Skeletal muscle cell (primary cell): ENCODE data around the gene GPRIN2.
"Not testable (repeated sequence)": the region's sequence is repeated elsewhere in the genome, so short reads cannot be mapped to it uniquely, and the experiment has no call there.

Experiments used
- DNase-seq: peaks from one replicate; pipeline ENCODE4 v3.0.0-alpha.2; 2010; ENCODE audit warnings: low read depth
- H3K4me3 ChIP-seq: 2 replicates; pipeline ENCODE4 v1.5.1; 2011; ENCODE audit warnings: low read depth, mild to moderate bottlenecking, control low read depth, low read length, moderate library complexity

Gene GPRIN2

DNA sequence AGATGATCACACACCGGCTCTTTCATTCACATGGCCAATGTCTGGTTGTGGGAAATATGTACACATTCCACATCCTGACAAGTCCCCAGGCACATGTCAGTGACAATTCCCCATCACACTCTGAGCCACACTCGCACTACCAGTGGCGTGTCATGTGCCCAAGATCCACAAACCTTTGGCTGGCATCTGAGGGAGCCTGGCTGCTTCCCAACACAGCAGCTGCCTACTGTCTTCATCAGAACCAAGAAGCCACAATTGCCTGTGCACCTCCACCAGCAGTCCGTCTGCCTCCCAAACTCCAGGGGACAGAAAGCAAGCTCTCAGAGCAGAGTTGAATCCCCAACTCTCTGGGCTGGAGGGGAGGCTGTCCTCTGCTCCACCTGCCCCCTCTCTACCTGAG, 16.3 kb upstream of the GPRIN2 start:
- DNase-seq, H3K4me3 ChIP-seq: not testable (repeated sequence)

DNA sequence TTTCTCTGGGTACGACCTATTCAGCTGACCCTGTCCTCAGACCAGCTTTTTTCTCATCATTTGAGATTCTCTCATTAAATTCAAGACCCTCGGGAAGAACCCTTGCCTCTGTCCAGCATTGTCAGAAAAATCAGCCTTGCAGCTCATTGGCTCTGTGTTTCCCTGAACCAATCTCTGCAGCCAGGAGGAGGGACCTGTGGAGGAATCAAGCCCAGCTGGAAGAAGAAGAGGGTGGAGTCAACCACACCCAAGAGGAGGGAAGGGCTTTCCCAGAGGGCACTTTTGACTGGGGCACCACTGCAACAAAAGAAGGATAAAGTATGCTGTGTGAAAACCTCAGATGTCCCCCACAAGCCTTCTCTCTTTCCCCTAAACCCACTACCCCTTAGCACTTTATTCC, 14.2 kb upstream of the GPRIN2 start:
- not testable (repeated sequence) for DNase-seq, H3K4me3 ChIP-seq

DNA sequence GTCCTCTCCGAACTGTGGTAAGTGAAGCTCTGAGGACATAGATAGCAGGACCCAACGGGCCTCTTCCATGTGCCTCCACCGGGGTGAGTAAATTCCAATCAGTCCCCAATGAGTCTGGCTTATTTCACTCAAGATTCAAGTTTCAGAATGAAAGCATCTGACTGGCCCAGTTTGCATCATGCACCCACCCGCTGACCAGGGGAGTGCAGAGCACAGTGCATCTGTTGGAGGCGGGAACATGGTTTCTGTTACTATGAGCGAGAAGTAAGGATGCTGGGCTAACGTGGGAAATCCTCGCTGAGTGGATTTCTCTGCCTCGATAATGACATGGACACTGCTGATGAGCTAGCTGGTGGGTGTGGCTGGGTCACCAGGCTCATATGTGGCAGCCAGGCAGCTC, 10.7 kb upstream of the GPRIN2 start:
- H3K4me3 ChIP-seq, DNase-seq: not testable (repeated sequence)

DNA sequence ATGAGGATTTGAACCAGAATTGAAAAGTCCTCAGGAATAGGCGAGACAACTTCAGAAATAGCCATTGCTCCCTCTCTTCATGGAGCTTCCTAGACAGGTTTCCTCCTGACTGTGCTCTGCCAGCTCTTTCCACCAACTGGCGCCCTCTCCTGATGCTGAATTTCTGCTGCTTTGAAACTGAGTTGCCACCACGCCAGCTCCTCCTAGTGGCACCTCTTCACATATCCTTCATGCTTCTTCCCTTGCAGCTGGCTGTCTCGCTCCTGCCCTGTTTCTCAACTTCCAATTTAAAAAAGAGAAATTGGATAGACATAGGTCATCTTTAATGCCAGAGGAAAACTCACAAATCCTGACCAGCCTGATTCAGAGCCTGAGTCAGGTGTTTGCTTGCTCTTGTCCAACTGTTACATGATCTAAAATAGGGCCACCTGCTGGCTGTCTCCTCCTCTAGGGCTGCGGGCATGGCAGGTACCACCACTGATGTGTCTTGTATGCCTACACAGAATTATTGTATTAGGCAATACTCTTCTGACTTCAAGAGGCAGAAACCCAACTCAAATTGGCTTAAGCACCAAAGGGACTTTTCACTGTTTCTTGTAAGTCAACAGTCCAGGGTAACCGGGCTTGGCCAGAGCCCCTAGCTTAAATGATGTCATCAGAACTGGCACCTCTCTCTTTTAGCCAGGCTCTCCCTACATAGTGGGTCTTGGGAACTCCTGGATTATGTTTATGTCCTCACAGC, 9.3 kb upstream of the GPRIN2 start:
- DNase-seq: peak; percentile 35
- not testable (repeated sequence) for H3K4me3 ChIP-seq

DNA sequence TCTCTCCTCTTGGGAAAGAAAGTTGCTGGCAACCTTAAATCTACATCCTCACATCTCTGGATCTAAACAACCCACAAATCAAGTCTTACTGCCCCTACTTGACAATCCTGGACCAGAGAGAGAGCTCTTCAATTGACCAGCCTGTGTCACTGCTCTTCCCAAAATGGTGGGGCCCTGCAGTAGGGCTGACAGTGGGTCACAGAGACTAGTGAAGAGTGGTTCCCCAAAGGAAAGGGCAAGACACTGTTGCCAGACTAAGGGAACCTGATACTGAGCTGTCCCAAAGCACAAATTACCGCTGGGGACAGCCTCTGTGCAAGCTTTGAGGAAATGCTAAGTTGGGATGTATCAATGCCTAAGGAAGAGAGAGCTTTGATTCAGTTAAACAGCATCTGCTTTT, 4.5 kb upstream of the GPRIN2 start:
- no peak for DNase-seq
- no peak overlapping the region for H3K4me3 ChIP-seq

DNA sequence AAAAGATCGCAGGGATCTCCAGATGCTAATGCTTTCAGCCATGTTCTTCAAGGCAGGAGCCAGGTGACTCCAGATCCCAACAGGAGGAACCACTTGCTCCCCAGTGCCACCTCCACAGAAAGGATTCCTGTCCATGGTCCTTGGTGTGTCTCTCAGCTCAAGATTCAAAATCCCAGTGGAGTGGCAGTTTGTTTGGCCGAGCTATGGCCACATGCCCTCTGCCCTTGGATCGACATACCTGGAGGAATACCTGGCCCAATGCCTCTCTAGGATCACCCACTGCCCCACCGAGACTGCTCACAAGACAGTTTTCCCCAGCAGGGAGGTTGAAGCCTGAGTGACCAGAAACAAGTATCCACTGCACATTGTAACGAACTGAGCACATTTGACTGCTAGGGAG, 3.9 kb upstream of the GPRIN2 start:
- H3K4me3 ChIP-seq: no peak overlapping the region
- no peak for DNase-seq

DNA sequence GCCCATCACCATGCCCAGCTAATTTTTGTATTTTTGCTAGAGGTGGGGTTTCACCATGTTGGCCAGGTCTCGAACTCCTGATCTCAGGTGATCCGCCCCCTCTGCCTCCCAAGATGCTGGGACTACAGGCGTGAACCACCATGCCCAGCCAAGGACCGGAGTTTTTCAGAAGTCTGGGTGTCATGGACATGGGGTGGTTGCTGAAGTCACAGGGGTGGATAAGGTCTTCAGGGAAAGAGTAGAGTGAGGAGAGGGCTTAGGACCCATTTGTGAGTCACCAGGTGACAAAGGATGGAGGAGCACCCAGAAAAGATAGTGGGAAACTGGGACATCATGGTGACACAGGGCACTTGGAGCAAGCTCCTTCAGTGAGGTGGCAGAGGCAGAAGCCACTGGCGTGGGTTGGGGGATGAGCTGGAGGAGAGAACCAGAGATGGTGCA, 2.8 kb upstream of the GPRIN2 start:
- no peak overlapping the region for H3K4me3 ChIP-seq

DNA sequence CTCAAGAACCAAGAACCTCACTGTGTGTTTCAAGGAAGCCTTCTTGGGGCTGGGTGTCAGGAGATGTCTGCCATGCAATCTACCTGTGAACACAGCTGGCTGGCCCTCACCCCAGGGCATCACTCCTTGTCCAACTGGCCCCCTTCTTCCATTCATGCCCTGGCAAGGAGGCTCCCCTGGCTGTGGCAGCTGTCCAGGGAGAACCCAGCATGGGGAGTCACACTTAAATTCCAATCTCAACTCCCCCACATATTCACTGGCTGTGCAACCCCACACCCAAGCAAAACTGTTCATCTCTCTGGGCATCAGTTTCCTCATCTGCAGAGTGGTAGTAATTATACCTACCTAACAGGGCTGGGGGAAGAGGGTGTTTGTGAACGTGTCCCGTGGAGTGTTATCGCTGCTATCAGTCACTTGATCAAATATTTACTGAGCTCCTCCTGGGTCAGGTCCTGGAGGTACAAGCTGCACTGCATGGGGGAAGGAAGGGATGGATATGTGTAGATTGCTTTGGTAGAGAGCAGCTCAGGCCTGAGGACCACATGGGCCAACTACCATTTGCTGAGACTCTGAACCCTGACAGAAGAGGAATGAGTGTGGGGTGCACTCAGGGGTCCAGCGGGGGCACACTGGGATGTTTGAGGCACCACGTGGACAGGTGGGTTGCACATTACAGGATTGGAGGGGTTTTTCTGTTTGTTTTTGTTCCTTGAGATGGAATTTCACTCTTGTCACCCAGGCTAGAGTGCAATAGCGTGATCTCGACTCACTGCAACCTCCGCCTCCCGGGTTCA, 2.1 kb upstream of the GPRIN2 start:
- H3K4me3 ChIP-seq: no peak overlapping the region
- DNase-seq: no peak

More for the DNA sequence above, 2.8 kb upstream of the GPRIN2 start:
- no peak for DNase-seq

DNA sequence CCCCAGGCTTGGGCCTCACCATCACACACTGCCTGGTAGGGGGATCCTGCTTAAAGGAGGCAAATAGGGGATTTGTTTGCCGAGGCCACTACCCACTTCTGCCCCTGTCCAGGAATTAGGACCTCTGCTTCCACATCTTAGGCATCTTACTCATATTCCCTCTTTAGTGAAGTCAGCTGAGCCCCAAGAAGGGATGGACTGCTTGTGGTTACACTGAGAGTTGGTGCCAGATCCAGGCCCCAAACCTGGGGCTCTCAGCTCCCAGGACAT, 1.6 kb upstream of the GPRIN2 start:
- no peak for DNase-seq
- no peak overlapping the region for H3K4me3 ChIP-seq

DNA sequence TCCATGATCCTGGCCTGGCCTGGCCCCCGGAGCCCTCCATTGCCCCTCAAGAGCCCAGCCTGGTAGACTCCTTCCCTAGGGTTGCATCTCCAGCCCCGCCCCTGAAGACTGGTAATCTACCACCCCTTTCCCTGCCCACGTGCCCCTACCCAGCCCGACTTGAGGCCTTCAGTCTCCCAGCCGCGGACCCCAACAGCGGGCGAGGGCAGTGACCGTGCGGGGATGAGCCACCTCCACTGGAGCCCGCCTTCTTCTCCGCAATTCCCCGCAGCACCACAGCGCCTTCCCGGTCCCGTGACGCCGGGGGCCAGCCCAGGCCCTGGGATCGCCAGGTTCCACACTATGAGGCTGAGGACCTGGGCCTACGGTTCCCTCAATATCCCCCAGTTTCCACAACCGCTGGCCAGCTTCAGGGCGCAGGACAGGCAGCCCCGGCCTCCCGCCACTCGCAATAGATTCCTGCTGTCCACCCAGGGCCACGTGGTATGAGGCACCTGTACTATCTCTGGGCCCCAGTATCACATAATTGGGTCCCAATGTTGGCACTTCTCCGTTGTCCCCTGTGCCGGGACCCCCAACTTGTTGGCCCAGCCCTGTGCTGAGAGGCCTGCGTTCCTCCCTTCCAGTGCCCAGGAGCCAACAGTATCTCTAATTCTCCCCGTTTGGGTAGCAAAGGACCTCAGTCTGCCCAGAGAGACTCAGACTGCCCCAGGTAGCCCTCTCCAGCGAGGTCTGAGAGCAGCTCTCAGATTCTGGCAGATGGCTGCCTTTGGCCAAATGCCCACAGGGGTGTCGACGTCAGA, 1.1 kb upstream of the GPRIN2 start:
- DNase-seq: no peak
- H3K4me3 ChIP-seq: no peak overlapping the region

DNA sequence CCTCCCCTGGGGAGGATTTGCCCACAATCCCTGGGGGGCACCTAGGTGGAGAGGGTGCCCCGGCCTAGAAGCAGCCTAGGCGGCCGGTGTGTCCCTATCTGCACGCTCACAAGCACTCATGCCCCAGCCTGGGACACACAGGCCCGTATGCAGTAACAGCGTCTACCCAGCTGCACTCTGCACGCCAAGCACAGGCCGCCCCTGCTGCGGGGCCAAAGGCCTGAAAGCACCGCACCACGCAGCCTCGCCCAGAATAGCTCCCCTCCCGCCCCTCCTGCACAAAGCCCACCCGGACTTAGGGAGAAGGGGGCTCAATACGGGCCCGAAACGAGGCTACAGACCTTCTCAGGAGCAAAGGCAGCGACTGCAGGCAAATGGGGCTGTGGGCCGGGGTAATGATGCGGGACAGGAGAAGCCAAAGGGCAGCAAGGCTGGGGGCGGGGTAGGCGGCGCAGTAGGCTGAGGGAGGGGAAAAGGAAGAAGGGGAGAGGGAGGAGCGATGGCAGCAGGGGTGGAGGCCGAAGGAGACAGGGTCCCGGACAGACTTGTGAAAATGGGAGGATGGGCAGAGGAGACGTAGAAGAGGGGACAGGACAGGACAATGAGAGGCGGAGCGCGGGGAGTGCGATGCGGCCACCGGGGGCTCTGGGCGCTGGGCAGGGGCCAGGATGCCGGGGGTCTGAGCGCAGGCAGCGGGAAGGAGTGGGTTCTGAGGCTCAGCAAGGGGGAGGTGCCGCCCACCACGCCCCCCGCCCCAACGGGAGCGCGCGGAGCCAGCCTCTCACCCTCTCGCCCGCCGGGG, 544 bp downstream of the GPRIN2 start:
- DNase-seq: no peak
- H3K4me3 ChIP-seq: peak overlapping the region; percentile 26

DNA sequence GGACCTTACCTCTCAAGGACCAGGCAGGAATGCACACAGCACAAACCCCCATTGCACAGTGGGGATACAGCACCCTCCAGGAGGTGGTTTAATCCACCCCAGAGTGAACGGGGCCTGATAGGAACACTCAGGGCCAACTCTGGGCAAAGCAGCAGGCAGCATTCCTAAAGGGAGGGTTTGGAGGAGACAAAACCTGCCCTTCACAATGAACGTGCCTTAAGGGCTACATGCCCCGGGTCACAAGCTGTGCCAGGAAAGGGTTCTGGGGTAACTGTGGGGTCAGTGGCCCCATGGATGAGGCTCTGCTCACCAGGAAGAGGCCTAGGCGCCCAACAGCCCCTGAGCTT, 1.1 kb downstream of the GPRIN2 start:
- no peak for DNase-seq
- H3K4me3 ChIP-seq: no peak overlapping the region

DNA sequence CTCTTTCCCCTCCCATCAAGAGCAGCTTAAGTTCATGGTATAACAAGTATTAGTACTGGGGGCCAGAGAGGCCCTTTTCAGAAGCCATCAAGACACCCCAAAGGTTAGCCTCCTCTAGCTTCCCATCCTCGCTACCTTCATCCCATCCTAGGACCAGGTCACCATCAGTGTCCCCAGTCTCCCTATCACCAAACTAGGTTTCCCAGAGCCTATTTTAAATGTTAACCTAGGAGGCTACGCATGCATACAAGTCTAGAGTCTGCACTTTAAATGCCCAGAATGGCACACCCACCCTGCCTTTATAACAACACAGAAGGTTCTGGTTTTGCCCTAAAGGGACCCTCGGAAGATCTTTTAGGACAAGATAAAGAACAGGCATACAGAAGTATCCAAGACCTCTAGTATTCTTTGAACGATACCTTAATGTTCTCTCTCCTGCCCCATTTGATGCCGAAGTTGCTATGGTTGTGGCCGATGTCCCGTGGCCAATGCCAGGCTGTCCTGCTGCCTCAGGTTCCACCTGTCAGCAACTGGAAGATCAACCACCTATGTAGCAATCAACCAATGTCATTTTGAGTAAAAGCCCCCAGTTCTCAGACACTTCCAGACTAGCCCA, 2.2 kb downstream of the GPRIN2 start:
- DNase-seq: no peak
- no peak overlapping the region for H3K4me3 ChIP-seq

DNA sequence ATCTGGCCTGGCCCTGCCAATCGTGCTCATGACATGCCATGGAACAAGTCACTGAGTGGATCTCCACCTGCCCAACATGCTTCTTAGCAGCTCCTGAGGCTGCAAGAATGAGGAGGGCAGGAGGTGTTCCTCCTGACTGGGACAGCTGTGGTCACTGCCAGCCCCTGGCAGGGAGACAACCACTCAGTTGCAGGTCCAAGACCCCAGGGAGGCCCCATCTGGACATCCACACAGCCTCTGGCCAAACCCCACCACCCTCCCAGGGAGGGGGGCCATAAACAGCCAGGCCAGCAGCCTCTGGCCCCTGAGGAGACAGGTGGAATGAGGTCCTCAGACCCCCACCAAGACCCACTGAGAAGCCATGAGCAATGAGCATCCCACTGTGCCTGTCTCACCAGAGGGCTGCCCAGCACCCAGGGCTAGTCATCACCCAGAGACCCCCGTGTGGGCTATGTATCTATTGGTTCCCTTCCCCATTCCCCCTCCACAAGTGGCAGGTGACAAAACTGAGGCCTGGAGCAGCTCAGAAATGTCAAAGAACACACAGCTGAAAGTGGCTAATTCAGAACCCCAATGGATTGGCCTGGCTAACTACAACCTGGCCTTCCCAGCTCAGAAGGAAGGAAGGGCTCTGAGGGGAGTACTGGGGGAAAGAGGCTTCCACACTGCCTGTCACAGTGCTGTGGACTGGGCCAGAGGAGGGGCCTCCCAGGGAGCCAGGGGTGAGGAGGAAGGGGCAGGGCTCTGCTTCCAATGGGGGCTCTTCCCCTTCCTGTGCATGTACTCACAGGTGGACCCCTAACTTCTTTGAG, 3.0 kb downstream of the GPRIN2 start:
- H3K4me3 ChIP-seq: no peak overlapping the region
- no peak for DNase-seq

DNA sequence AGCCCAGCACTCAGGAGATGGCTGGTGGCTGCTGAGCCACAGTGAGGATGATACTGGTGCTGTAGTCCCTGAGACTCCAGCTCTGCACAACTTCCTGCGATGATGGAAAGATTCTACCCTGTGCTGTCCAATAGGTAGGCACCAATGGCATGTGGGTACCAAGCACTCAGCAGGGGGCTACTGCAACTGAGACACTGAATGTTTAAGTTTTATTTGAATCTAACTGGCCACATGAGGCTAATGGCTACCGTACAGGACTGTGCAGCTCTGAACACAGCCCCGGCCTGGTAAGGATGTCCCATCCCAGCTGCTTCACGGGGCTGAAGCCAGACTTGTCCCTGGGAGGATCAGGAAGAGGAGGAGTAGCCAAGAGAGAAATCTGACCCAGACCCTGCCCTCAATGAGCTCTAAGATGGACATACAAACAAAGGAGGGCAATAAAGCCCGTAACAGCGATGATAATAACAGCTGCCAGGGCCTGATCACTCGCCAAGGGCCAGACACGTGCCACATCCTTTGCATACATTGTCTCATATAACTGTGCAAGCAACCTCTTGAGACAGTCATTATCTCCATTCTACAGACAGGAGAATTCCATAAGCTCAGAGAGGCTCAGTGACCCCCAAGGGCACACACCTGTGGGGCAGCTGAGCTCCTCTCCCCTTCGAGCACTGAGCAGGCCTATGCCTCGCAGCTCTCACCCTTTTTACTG, 3.8 kb downstream of the GPRIN2 start:
- no peak overlapping the region for H3K4me3 ChIP-seq
- no peak for DNase-seq

DNA sequence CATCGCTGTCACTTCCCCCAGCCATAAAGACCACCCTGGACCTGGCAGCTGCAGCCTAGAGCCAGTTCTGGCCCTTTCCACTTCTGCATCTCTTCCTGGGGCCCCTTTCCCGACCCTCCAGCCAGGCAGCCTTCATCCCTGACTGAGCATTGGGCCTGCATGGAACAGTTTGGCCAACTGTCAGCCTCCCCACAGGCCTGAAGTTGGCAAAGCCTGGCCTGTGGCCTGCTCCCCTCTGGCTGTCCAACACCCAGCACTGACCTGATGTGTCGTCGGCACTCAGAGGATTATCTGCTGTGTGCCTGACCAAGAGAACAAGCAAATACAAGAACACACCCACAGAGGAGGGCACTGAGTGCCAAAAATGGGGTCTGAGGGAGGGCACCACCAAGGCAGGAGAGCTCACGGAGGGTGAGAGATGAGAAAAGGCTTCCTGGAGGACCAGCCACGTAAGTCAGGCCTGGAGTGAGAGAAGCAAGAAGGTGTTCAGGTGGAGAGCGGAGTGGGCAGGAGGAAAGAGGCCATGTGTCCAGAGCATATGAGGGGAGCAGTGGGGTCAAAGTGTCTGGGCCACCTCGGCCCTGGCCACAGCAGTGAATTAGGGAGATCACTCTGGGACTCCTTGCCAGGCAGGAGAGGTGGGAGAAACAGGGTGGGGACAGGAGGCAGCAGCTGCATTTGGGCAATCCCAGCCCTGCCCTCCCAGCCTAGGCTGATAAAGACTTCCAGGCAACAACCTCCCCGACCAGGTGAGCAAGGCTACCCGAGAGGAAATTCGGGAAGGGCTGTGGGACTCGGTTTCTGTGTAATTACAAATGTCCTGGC, 4.5 kb downstream of the GPRIN2 start:
- DNase-seq: no peak
- no peak overlapping the region for H3K4me3 ChIP-seq
